Kidney (tissue), 14 donors: ENCODE results near the gene S100A3. TPM values are rescaled to one million over a fixed set of nuclear protein-coding genes. Genes with fewer than 3 reads are reported as not detected.
"Not testable (repeated sequence)": the region's sequence is repeated elsewhere in the genome, so short reads cannot be mapped to it uniquely, and the experiment has no call there.

Source experiments
- DNase-seq, 5 donors: peaks; one replicate each; pipeline ENCODE4 v3.0.0-alpha.2; 2013 to 2020
- FAIRE-seq: peaks from 2 replicates; lab custom pipeline; 2012; peaks lifted over from hg19 to GRCh38; lab: Jason Lieb, UNC
- H3K27ac ChIP-seq, 2 donors: one replicate each; pipeline ENCODE4 v1.7.0; 2013; ENCODE audit warnings: low read depth in 2 of 2, low read length in 2 of 2, inconsistent platforms in 1 of 2
- H3K27me3 ChIP-seq: one replicate; pipeline ENCODE4 v1.7.1; 2013; ENCODE audit warnings: low read length, inconsistent platforms; ENCODE audit not compliant: control insufficient read depth, insufficient read depth
- H3K36me3 ChIP-seq, 3 donors: one replicate each; pipeline versions ENCODE4 v1.7.0 to v1.7.1; 2013; ENCODE audit warnings: low read length in 3 of 3, control low read depth in 1 of 3, inconsistent platforms in 1 of 3; ENCODE audit not compliant: insufficient read depth in 3 of 3, control insufficient read depth in 2 of 3
- H3K4me1 ChIP-seq, 3 donors: one replicate each; pipeline versions ENCODE4 v1.7.0 to v1.7.1; 2013; ENCODE audit warnings: low read length in 3 of 3, inconsistent platforms in 1 of 3, low read depth in 1 of 3; ENCODE audit not compliant: control insufficient read depth in 2 of 3, insufficient read depth in 2 of 3
- H3K4me3 ChIP-seq, 3 donors: one replicate each; pipeline versions ENCODE4 v1.7.0 to v1.8.1; 2013; ENCODE audit warnings: low read length in 3 of 3, control low read depth in 1 of 3, inconsistent platforms in 1 of 3
- H3K9ac ChIP-seq, 3 donors: one replicate each; pipeline versions ENCODE4 v1.7.0 to v1.7.1; 2013; ENCODE audit warnings: low read length in 3 of 3, control low read depth in 1 of 3, inconsistent platforms in 1 of 3
- H3K9me3 ChIP-seq, 3 donors: one replicate each; pipeline versions ENCODE4 v1.7.0 to v1.7.1; 2013; ENCODE audit warnings: low read length in 3 of 3, control low read depth in 1 of 3, inconsistent platforms in 1 of 3; ENCODE audit not compliant: control insufficient read depth in 2 of 3, insufficient read depth in 1 of 3
- intact Hi-C: fragments of 100-400 bp; cut with DNase I; formaldehyde crosslinking; loops from one replicate; pipeline ENCODE4 v1.11.1; 2022
- polyA plus RNA-seq: library from polyadenylated mRNA; stranded (reverse); fragments of 350-450 nt; fragmentation: Illumina TruSeq; extraction: RNeasy Lipid Tissue Mini Kit (QIAGEN cat#74804); gene quantifications from one replicate; pipeline ENCODE4 v1.2.3, GENCODE V29; 2014; ENCODE audit warnings: low read depth, low replicate concordance; ENCODE audit not compliant: insufficient read depth
- total RNA-seq: library from RNA; stranded (reverse); fragmentation: NEBNext Ultra II Directional; extraction: Animal tissue kit (Norgen Biotek cat#: 25700); gene quantifications from one replicate; pipeline ENCODE4 v1.2.1, GENCODE V29; 2021
- TF ChIP-seq, protein P1 (sequence below): IDR thresholded peaks from 3 replicates; pipeline ENCODE4 v1.5.1; 2012; ENCODE audit warnings: mild to moderate bottlenecking, moderate library complexity, borderline replicate concordance; ENCODE audit not compliant: insufficient read depth; ENCODE audit errors: extremely low read depth
- donor health status: control.
- donor health status: control.
- donor health status: control.
- donor health status: control.
- donor health status: control.
- donor health status: DM: yes; HTN: yes; CAD: no.
- donor health status: Normal renal cell carcinoma (clear cell type).

The S100A3 gene
- total and polyA plus RNA-seq, 2 donors from 2014 or later = 2.5 to 8.4 TPM

DNA sequence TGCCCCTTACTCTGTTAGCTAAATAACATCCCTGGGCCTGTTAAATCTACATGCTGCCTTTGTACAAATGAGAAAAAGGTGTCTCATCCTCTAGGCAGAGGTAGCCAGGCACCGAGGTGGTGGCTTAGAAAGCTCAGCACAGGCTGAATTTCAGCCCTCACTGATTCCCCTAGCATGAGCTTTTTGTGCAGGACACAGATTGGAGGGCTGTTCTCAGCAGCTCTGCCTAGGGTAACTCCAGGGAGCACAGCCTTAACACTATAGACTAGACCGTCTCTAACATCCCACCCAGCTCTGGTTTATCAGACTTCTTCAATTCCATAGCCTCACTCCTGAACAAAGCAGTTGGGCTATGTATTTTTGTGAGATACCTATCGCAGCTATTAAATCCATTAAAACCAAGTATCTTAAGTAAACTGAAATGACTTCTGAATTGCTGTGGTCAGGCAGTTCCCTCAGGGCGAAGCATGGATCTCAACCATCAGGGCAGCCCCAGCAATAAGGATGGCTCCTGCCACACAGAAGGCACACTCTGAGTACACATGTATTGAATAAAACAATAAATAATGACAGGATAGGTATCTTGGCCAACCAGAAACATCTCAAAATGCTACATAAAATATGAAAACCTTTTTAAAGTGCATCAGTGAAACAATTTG lies 28.1 kb downstream of the S100A3 start:
- Histone ChIP-seq H3K27me3 (no peaks in the 10 kb centered on the region), H3K4me3 (no peak overlapping the region), H3K9ac (no peak overlapping the region), H3K4me1 (peaks cover 0 to 2% (median 0%) of the 10 kb centered on the region in 3 donors), H3K9me3 (no peaks in the 10 kb centered on the region), H3K36me3 (no peaks in the 10 kb centered on the region), H3K27ac (no peak overlapping the region)
- DNase-seq (no peak), FAIRE-seq (no peak)
- intact Hi-C loops = no loop called here
- TF ChIP-seq, protein P1, sequence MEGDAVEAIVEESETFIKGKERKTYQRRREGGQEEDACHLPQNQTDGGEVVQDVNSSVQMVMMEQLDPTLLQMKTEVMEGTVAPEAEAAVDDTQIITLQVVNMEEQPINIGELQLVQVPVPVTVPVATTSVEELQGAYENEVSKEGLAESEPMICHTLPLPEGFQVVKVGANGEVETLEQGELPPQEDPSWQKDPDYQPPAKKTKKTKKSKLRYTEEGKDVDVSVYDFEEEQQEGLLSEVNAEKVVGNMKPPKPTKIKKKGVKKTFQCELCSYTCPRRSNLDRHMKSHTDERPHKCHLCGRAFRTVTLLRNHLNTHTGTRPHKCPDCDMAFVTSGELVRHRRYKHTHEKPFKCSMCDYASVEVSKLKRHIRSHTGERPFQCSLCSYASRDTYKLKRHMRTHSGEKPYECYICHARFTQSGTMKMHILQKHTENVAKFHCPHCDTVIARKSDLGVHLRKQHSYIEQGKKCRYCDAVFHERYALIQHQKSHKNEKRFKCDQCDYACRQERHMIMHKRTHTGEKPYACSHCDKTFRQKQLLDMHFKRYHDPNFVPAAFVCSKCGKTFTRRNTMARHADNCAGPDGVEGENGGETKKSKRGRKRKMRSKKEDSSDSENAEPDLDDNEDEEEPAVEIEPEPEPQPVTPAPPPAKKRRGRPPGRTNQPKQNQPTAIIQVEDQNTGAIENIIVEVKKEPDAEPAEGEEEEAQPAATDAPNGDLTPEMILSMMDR = no peak

DNA sequence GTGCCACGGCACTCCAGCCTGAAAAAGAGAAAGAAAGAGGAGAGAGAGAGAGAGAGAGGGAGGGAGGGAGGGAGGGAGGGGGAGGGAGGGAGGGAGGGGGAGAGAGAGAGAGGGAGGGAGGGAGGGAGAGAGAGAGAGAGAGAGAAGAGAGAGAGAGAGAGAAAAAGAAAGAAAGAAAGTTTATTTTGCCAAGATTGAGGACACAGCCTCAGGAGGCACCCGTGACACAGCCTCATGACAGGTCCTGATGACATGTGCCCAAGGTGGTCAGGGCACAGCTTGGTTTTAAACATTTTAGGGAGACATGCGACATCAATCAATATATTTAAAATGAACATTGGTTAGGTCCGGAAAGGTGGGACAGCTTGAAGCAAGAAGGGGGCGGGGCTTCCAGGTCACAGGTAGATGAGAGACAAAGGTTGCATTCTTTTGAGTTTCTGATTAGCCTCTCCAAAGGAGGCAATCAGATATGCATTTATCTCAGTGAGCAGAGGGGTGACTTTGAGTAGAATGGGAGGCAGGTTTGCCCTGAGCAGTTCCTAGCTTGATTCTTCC lies 28.8 kb downstream of the S100A3 start:
- H3K27me3 ChIP-seq, H3K27ac ChIP-seq, FAIRE-seq, H3K36me3 ChIP-seq, H3K9me3 ChIP-seq, H3K4me1 ChIP-seq, DNase-seq, H3K9ac ChIP-seq, H3K4me3 ChIP-seq, intact Hi-C loops: not testable (repeated sequence)

DNA sequence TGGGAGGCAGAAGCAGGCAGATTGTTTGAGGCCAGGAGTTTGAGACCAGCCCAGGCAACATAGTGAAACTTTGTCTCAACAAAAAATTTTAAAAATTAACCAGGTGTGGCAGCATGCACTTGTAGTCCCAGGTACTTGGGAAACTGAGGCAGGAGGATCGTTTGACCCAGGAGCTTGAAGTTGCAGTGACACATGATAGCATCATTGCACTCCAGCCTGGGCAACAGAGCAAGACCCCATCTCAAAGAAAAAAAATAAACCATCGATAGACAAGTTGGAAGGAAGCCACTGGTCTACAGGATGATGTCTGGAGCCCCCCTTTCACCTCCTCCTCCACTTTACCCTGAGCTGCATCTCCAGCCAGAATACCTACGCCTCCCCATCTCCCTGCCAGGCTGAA lies 29.8 kb downstream of the S100A3 start:
- intact Hi-C loops = no loop called here
- H3K36me3 ChIP-seq = no peaks in the 10 kb centered on the region
- TF ChIP-seq, protein P1 = no peak
- DNase-seq (no peak), FAIRE-seq (no peak)
- H3K4me1 ChIP-seq = peaks cover 0 to 3% (median 0%) of the 10 kb centered on the region in 3 donors
- no peaks in the 10 kb centered on the region for H3K9me3 ChIP-seq
- H3K27ac ChIP-seq = no peak overlapping the region
- H3K4me3 ChIP-seq = no peak overlapping the region
- H3K9ac ChIP-seq = no peak overlapping the region
- no peaks in the 10 kb centered on the region for H3K27me3 ChIP-seq

DNA sequence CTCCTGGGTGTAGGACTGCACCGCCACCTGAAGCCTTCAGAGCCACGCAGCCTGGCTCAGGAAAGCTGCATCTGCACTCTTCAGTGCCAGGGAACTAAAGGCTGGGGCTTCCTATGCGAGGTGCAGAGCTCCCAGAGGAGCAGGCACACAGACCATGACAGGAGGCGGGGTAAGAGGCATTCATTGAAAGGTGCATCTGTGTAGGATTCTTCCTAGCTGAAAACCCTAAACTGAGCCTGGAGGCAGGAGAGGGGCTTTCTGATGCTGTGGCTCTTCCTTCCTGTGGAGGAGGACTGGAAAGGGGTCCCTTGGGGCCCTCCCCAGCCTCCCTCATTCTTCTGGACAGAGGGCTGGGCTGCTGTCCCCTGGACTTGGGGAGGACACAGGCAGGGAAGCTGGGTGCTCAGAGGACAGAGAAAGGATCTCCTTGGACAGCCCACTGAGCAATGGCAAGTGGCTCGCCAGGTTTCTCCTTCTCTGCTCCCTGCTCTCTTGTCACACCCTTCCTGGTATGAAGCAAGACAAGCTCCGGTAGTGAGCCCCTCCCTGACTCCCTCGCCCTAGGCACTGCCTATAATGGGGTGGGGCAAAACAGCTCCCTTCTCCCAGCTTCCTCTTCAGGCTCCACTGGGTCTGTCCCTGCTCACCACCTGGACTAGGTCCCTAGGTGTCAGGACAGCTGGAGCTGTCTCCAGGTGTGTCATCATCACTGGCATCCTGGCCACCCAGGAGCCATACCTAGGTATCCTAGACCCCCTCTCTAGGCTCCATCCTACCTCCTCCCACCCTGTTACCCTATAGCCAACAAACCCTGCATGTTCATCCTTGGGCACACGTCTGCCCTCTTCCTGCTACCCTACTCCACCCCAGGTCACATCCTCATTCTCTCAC lies 33.3 kb downstream of the S100A3 start:
- DNase-seq = no peak

More for the DNA sequence above, 33.3 kb downstream of the S100A3 start:
- H3K4me3 ChIP-seq = no peak overlapping the region
- no peak overlapping the region for H3K9ac ChIP-seq
- no peak for FAIRE-seq
- TF ChIP-seq, protein P1 = no peak
- H3K9me3 ChIP-seq = no peaks in the 10 kb centered on the region
- no peak overlapping the region for H3K27ac ChIP-seq
- H3K4me1 ChIP-seq = peaks cover 0 to 3% (median 0%) of the 10 kb centered on the region in 3 donors
- H3K27me3 ChIP-seq = no peaks in the 10 kb centered on the region
- H3K36me3 ChIP-seq = no peaks in the 10 kb centered on the region
- intact Hi-C loops = no loop called here
